ENCODE data around the gene AGO4.
"Not testable (repeated sequence)": the region's sequence is repeated elsewhere in the genome, so short reads cannot be mapped to it uniquely, and the experiment has no call there.

The AGO4 gene

DNA sequence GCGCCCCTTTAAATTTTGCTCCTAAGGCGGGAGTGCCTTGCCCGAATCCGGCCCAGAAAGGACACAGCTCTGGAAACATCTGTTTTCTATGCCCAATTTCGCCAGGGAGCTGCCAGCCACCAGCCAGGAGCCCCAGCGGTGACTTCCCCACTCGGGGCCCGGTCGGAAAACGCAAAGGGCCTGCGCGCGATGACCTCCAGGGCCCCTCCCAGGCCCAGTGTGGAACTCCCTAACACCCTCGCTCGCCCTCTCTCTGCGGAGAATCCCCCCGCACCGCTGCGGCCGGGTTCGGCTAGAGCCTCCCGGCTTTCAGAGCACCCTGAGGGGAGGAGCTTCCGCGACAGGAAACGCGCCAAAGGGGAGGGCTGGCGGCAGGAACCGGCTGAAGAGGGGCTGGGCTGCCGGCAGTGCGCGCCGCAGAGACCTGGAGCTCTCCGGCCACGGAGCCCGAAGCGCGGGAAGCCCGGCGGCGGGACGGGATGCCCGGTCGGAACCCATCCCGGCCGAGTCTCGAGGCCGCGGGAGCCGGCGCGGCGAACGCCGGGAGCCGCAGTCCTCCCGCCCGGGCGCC is 38.5 kb upstream of the AGO4 start:
- intact Hi-C loops (cut with DNase I; ENCODE audit: low total_unique reads), result no loop called here
- no peaks in the 10 kb centered on the region for H3K27me3 ChIP-seq
- H3K27ac ChIP-seq, result peak overlapping the region; percentile 56 to 72
- TF ChIP-seq, protein P1, sequence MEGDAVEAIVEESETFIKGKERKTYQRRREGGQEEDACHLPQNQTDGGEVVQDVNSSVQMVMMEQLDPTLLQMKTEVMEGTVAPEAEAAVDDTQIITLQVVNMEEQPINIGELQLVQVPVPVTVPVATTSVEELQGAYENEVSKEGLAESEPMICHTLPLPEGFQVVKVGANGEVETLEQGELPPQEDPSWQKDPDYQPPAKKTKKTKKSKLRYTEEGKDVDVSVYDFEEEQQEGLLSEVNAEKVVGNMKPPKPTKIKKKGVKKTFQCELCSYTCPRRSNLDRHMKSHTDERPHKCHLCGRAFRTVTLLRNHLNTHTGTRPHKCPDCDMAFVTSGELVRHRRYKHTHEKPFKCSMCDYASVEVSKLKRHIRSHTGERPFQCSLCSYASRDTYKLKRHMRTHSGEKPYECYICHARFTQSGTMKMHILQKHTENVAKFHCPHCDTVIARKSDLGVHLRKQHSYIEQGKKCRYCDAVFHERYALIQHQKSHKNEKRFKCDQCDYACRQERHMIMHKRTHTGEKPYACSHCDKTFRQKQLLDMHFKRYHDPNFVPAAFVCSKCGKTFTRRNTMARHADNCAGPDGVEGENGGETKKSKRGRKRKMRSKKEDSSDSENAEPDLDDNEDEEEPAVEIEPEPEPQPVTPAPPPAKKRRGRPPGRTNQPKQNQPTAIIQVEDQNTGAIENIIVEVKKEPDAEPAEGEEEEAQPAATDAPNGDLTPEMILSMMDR (IDR thresholded peaks at IDR 0.05), result peak; percentile 4 to 5
- H3K36me3 ChIP-seq, result no peaks in the 10 kb centered on the region
- no peaks in the 10 kb centered on the region for H3K9me3 ChIP-seq
- DNase-seq, result peak; percentile 64 to 89
- H3K4me1 ChIP-seq, result no peaks in the 10 kb centered on the region
- H3K4me3 ChIP-seq, result peak overlapping the region; percentile 74 to 90

DNA sequence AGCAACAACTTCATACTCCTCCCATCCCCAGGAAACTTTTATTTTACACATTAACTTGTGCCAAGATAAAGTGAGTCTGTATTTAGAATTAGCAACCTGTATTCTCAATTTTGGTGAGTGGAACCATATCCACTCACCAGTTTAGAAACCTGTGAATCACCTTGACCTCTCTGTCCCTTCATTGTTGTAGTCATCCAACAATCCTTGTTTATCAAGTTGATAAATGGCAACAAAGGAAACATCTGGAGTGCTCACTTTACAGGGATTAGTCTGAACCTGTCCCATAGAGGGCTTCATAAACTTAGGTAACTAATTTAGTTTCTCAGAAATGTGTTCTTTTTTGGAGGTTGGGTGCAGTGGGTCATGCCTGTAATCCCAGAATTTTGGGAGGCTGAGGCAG is 34.1 kb upstream of the AGO4 start:
- no peaks in the 10 kb centered on the region for H3K9me3 ChIP-seq

DNA sequence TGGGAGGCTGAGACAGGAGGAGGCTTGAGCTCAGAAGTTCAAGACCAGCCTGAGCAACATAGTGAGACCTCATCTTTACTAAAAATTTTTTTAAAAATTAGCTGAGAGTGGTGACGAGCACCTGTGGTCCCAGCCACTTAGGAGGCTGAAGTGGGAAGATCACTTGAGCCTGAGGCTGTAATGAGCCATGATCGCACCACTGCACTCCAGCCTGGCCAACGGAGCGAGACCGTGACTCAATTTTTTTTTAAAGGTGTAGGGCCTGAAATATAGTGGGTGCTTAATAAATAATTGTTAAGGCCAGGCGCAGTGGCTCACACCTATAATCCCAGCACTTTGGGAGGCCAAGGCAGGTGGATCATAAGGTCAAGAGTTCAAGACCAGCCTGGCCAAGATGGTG is 31.6 kb upstream of the AGO4 start:
- H3K27ac ChIP-seq; H3K4me3 ChIP-seq; DNase-seq; H3K9me3 ChIP-seq; H3K4me1 ChIP-seq; intact Hi-C loops (cut with DNase I; ENCODE audit: low total_unique reads); H3K36me3 ChIP-seq; H3K27me3 ChIP-seq: not testable (repeated sequence)

More for the DNA sequence above, 34.1 kb upstream of the AGO4 start:
- DNase-seq, result no peak
- no peaks in the 10 kb centered on the region for H3K4me1 ChIP-seq
- intact Hi-C loops (cut with DNase I; ENCODE audit: low total_unique reads), result loop anchor here (5.0 kb wide), 2 partner anchors 56 to 206 kb away; partner anchors contain the start of gene C1orf216
- H3K27me3 ChIP-seq, result no peaks in the 10 kb centered on the region
- H3K36me3 ChIP-seq, result no peaks in the 10 kb centered on the region
- TF ChIP-seq, protein P1 (IDR thresholded peaks at IDR 0.05), result no peak
- no peak overlapping the region for H3K27ac ChIP-seq
- no peak overlapping the region for H3K4me3 ChIP-seq

DNA sequence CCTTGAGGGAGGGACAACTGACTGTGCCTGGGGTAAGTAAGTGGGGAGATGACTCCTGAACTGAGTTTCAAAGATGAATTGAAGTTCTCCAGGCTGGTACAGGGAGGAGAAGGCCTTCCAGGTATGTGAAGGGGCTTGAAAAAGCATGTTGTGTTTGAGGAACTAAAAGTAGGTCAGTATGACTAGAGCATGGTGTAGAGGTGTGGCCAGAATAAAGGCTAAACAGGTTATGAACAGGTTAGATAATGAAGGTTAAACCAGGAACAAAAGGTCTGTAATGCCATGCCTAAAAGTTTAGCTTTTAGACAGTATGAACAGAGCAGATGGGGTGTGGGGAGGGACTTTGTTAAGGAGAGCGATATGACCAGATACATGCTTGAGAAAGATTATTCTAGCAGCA is 30.7 kb upstream of the AGO4 start:
- no peak overlapping the region for H3K27ac ChIP-seq
- H3K27me3 ChIP-seq, result no peaks in the 10 kb centered on the region
- no peak overlapping the region for H3K4me3 ChIP-seq
- no peaks in the 10 kb centered on the region for H3K9me3 ChIP-seq
- H3K36me3 ChIP-seq, result no peaks in the 10 kb centered on the region
- TF ChIP-seq, protein P1 (IDR thresholded peaks at IDR 0.05), result no peak
- intact Hi-C loops (cut with DNase I; ENCODE audit: low total_unique reads), result no loop called here
- H3K4me1 ChIP-seq, result no peaks in the 10 kb centered on the region
- no peak for DNase-seq

DNA sequence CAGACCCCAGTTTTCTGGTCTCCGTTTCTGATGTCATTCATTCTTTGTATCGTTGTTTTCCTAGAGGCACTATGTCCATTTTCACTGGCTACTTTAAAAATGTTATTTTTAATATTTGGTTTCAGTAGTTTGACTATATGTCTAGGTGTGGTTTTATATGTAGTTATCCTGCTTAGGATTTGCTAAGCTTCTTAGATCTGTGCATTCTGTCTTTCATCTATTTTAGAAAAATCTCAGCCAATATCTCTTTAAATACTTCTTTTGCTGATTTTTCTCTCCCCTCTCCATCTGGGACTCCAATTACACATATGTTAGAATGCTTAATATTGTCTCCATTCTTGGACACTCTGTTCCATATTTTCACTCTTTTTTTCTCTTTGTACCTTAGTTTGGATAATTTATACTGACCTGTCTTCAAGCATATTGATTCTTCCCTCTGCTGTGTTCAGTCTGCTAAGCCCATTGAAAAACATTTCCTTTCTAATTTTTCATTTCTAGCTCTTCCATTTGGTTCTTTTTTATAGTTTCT is 24.7 kb upstream of the AGO4 start:
- H3K9me3 ChIP-seq, result no peaks in the 10 kb centered on the region
- no peaks in the 10 kb centered on the region for H3K36me3 ChIP-seq
- H3K4me1 ChIP-seq, result no peaks in the 10 kb centered on the region
- peaks cover 0 to 3% of the 10 kb centered on the region in 2 donors for H3K27me3 ChIP-seq
- H3K4me3 ChIP-seq, result no peak overlapping the region
- DNase-seq, result no peak
- no peak overlapping the region for H3K27ac ChIP-seq
- intact Hi-C loops (cut with DNase I; ENCODE audit: low total_unique reads), result no loop called here
- TF ChIP-seq, protein P1 (IDR thresholded peaks at IDR 0.05), result no peak

DNA sequence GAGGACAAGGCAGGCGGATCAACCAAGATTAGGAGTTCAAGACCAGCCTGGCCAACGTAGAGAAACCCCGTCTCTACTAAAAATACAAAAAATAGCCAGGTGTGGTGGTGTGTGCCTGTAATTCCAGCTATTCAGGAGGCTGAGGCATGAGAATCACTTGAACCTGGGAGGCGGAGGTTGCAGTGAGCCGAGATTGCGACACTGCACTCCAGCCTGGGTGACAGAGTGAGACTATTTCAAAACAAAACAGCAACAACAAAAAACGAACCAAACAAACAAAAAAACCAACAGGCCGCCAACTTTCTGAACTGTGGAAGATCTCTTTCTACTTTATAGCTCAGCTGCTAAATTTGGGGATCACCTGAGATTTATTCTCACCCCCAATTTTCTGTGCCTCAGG is 23.5 kb upstream of the AGO4 start:
- H3K4me3 ChIP-seq; intact Hi-C loops (cut with DNase I; ENCODE audit: low total_unique reads); DNase-seq; H3K4me1 ChIP-seq; H3K36me3 ChIP-seq; H3K27ac ChIP-seq; H3K27me3 ChIP-seq; H3K9me3 ChIP-seq: not testable (repeated sequence)

DNA sequence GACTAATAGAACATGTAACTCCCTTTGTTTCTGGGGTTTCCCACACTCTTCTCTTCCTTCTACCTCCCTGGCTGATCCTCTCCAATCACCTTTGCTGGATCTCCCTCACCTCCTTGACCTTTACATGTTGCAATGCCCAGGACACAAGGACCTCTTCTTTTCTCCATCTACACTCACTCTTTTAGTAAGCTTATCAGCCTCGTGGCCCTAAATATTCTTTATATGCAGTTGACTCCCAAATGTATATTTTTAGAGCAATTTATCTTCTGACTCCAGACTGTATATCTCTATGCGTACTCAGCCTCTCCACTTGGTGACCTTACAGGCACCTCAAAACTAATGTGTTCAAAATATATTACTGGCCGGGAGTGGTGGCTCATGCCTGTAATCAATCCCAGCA is 19.7 kb upstream of the AGO4 start:
- no peaks in the 10 kb centered on the region for H3K9me3 ChIP-seq
- no peak for DNase-seq
- no peaks in the 10 kb centered on the region for H3K4me1 ChIP-seq
- intact Hi-C loops (cut with DNase I; ENCODE audit: low total_unique reads), result no loop called here
- TF ChIP-seq, protein P1 (IDR thresholded peaks at IDR 0.05), result no peak
- H3K4me3 ChIP-seq, result no peak overlapping the region
- H3K36me3 ChIP-seq, result no peaks in the 10 kb centered on the region
- peaks cover 0 to 3% of the 10 kb centered on the region in 2 donors for H3K27me3 ChIP-seq
- no peak overlapping the region for H3K27ac ChIP-seq

Data from tibial artery (tissue), 4 donors.